DOHH2 (cell line): ENCODE data around the gene CCDC179.

ENCODE experiments used
- H3F3A ChIP-seq: fragments of 200-600 bp; sonication (generic), shearing (Covaris generic); 2 replicates; pipeline ENCODE4 v1.6.0; 2016; ENCODE audit warnings: antibody characterized with exemption, mild to moderate bottlenecking; ENCODE audit not compliant: control insufficient read depth, insufficient read depth
- H3K27ac ChIP-seq: fragments of 200-600 bp; sonication (generic); 2 replicates; pipeline ENCODE4 v1.5.1; 2014; ENCODE audit warnings: low read depth, mild to moderate bottlenecking, low read length, moderate library complexity
- H3K27me3 ChIP-seq: fragments of 200-600 bp; sonication (generic); 2 replicates; pipeline ENCODE4 v1.6.1; 2014; ENCODE audit warnings: mild to moderate bottlenecking, low read length, mixed read lengths; ENCODE audit not compliant: control insufficient read depth
- H3K36me3 ChIP-seq: fragments of 200-600 bp; sonication (generic); 2 replicates; pipeline ENCODE4 v1.6.1; 2014; ENCODE audit warnings: mild to moderate bottlenecking, low read length, moderate library complexity, mixed read lengths; ENCODE audit not compliant: control insufficient read depth
- H3K4me1 ChIP-seq: fragments of 200-600 bp; sonication (generic); 2 replicates; pipeline ENCODE4 v1.6.1; 2014; ENCODE audit warnings: mild to moderate bottlenecking, low read length, mixed read lengths; ENCODE audit not compliant: control insufficient read depth
- H3K4me2 ChIP-seq: fragments of 200-600 bp; sonication (generic); 2 replicates; pipeline ENCODE4 v1.6.0; 2014; ENCODE audit warnings: mild to moderate bottlenecking, low read length, moderate library complexity
- H3K4me3 ChIP-seq: fragments of 200-600 bp; sonication (generic); 2 replicates; pipeline ENCODE4 v1.5.1; 2014; ENCODE audit warnings: mild to moderate bottlenecking, low read length, mixed read lengths
- H3K79me2 ChIP-seq: fragments of 200-600 bp; sonication (generic); 2 replicates; pipeline ENCODE4 v1.6.1; 2014; ENCODE audit warnings: mild to moderate bottlenecking, low read length, mixed read lengths; ENCODE audit not compliant: control insufficient read depth
- H3K9me2 ChIP-seq: fragments of 200-600 bp; sonication (generic); replicated peaks from 2 replicates; pipeline ENCODE4 v1.6.1; 2014; ENCODE audit warnings: mild to moderate bottlenecking, low read length, mixed read lengths; ENCODE audit not compliant: control insufficient read depth
- H3K9me3 ChIP-seq: fragments of 200-600 bp; sonication (generic); 2 replicates; pipeline ENCODE4 v1.6.1; 2014; ENCODE audit warnings: antibody characterized with exemption, low read length, mixed read lengths; ENCODE audit not compliant: control insufficient read depth, insufficient read depth
- H4K20me1 ChIP-seq: fragments of 200-600 bp; sonication (generic); 2 replicates; pipeline ENCODE4 v1.6.0; 2014; ENCODE audit warnings: low read depth, mild to moderate bottlenecking, antibody characterized with exemption, low read length, moderate library complexity; ENCODE audit not compliant: control insufficient read depth, insufficient read depth
- EZH2phosphoT487 ChIP-seq: fragments of 200-600 bp; sonication (generic); IDR thresholded peaks from 2 replicates; pipeline ENCODE4 v1.6.1; 2017; ENCODE audit warnings: borderline replicate concordance, mild to moderate bottlenecking, antibody characterized with exemption, low read length, moderate library complexity, mixed read lengths
- TF ChIP-seq, protein P1 (sequence below): fragments of 200-600 bp; sonication (generic); IDR thresholded peaks from one replicate; pipeline ENCODE4 v1.5.1; 2014; ENCODE audit warnings: antibody characterized with exemption, mild to moderate bottlenecking, low read depth, low read length; ENCODE audit not compliant: poor library complexity, severe bottlenecking

CCDC179 gene

DNA sequence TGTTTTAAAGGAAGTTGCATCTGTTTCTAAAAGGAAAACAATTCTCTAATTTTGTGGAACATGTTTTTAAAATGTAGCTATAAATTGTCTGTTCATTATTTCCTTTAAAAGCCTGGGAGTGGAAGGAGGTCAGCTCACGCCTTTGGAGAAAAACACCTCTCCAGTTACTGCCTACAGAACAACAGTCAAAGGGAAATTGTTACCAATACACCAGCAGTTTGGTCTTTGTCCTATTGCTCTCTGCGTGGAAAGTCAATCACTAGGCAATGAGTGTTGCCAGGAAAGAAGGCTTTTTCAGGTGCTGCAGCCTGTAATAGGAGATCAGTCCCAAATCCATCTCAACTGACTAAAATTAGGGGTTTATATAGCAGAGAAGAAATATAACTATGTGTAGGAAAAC, 52.9 kb downstream of the CCDC179 start:
- H3K4me2 ChIP-seq, result no peak overlapping the region
- no peaks in the 10 kb centered on the region for H3K36me3 ChIP-seq
- no peak overlapping the region for H3K27ac ChIP-seq
- peaks cover 21% of the 10 kb centered on the region for H3K4me1 ChIP-seq
- H3K9me2 ChIP-seq, result no peaks in the 10 kb centered on the region; the same call in 1 of the 2 replicates
- H3K9me3 ChIP-seq, result no peaks in the 10 kb centered on the region
- H3F3A ChIP-seq, result no peaks in the 10 kb centered on the region
- H3K79me2 ChIP-seq, result no peaks in the 10 kb centered on the region
- TF ChIP-seq EZH2phosphoT487, result no peak
- TF ChIP-seq, protein P1, sequence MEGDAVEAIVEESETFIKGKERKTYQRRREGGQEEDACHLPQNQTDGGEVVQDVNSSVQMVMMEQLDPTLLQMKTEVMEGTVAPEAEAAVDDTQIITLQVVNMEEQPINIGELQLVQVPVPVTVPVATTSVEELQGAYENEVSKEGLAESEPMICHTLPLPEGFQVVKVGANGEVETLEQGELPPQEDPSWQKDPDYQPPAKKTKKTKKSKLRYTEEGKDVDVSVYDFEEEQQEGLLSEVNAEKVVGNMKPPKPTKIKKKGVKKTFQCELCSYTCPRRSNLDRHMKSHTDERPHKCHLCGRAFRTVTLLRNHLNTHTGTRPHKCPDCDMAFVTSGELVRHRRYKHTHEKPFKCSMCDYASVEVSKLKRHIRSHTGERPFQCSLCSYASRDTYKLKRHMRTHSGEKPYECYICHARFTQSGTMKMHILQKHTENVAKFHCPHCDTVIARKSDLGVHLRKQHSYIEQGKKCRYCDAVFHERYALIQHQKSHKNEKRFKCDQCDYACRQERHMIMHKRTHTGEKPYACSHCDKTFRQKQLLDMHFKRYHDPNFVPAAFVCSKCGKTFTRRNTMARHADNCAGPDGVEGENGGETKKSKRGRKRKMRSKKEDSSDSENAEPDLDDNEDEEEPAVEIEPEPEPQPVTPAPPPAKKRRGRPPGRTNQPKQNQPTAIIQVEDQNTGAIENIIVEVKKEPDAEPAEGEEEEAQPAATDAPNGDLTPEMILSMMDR, result no peak
- H3K27me3 ChIP-seq, result peaks cover 4% of the 10 kb centered on the region; the same call in 1 of the 2 replicates
- H4K20me1 ChIP-seq, result no peaks in the 10 kb centered on the region
- no peak overlapping the region for H3K4me3 ChIP-seq

DNA sequence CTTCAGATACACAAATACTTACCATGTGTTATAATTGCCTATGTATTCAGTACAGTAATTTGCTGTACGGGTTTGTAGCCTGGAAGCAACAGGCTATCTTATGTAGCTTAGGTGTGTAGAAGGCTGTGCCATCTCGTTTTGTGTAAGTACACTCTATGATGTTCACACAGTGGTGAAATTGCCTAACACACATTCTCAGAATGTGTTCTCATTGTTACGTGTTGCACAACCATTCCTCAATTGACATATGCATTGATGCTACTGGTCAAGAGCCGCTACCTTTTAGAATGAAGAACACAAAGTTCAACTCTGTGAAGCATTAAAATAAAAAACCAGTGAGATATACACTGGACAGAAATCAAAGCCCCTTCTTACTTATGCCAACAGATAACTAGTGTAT, 57.4 kb downstream of the CCDC179 start:
- H3K27me3 ChIP-seq, result peaks cover 4% of the 10 kb centered on the region; the same call in 1 of the 2 replicates
- TF ChIP-seq EZH2phosphoT487, result no peak
- TF ChIP-seq, protein P1, result no peak
- H3K27ac ChIP-seq, result no peak overlapping the region
- H3K36me3 ChIP-seq, result no peaks in the 10 kb centered on the region
- no peaks in the 10 kb centered on the region for H3F3A ChIP-seq
- H3K79me2 ChIP-seq, result no peaks in the 10 kb centered on the region
- H3K4me3 ChIP-seq, result no peak overlapping the region
- no peaks in the 10 kb centered on the region for H3K9me3 ChIP-seq
- no peak overlapping the region for H3K4me2 ChIP-seq
- H3K4me1 ChIP-seq, result peaks cover 9% of the 10 kb centered on the region
- H4K20me1 ChIP-seq, result no peaks in the 10 kb centered on the region
- H3K9me2 ChIP-seq, result no peaks in the 10 kb centered on the region; the same call in 1 of the 2 replicates

DNA sequence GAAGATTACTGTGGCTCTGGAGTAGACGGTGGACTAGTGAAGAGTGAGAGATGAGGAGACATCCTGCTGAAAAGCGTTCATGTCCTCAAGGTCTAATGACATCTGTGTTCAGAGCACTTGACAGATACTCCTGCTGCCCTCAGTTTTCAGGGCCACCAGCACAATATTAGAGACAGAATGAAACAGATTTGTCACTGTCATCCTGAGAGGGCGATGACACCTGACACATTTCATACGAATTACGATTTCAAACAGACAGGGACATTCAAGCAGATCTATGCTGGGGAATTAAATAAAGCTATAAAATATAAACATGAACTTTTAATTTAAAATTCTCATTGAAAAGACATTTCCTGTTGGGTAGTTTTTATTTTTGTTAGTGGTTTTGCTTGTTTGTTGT, 59.8 kb downstream of the CCDC179 start:
- H3K4me1 ChIP-seq, result no peaks in the 10 kb centered on the region
- H4K20me1 ChIP-seq, result no peaks in the 10 kb centered on the region
- H3K4me3 ChIP-seq, result no peak overlapping the region
- H3K9me3 ChIP-seq, result no peaks in the 10 kb centered on the region
- H3F3A ChIP-seq, result no peaks in the 10 kb centered on the region
- no peak overlapping the region for H3K27ac ChIP-seq
- no peaks in the 10 kb centered on the region for H3K79me2 ChIP-seq
- H3K4me2 ChIP-seq, result no peak overlapping the region
- peaks cover 4% of the 10 kb centered on the region; the same call in 1 of the 2 replicates for H3K27me3 ChIP-seq
- no peaks in the 10 kb centered on the region; the same call in 1 of the 2 replicates for H3K9me2 ChIP-seq
- H3K36me3 ChIP-seq, result no peaks in the 10 kb centered on the region
- TF ChIP-seq EZH2phosphoT487, result no peak
- TF ChIP-seq, protein P1, result no peak
